SKM-1 treated with dmso at 0.1 percent for 144 hours (cell line): ENCODE results near the gene MIF4GD.
"Not testable (repeated sequence)": the region's sequence is repeated elsewhere in the genome, so short reads cannot be mapped to it uniquely, and the experiment has no call there.

Source experiments
- DNase-seq: peaks from one replicate; lab custom pipeline; 2025; ENCODE audit not compliant: unreplicated experiment; lab: John Stamatoyannopoulos, UW

The MIF4GD gene

GRCh38 chr17:75262112-75262606 is 8.9 kb downstream of the MIF4GD start:
- DNase-seq = no peak

GRCh38 chr17:75261336-75262111 is 9.5 kb downstream of the MIF4GD start, which contains the start of the genes GGA3 and MRPS7:
GGA3 (minus strand) TSS chr17:75261606; CDS start chr17:75261587, 19 bp downstream.
MRPS7 (plus strand) TSS chr17:75261879; CDS start chr17:75261901, 22 bp downstream.
- DNase-seq = peak; percentile 89

GRCh38 chr17:75260641-75261335 is 10.2 kb downstream of the MIF4GD start:
- no peak for DNase-seq

GRCh38 chr17:75257228-75257627 is 13.8 kb downstream of the MIF4GD start:
- DNase-seq = not testable (repeated sequence)

- DNase-seq = not testable (repeated sequence)
Observed at GRCh38 chr17:75255954-75256698, 14.9 kb downstream of the MIF4GD start.

- no peak for DNase-seq
Observed at GRCh38 chr17:75252039-75252816, 18.8 kb downstream of the MIF4GD start.

- DNase-seq = no peak
Observed at GRCh38 chr17:75250009-75250471, 21.0 kb downstream of the MIF4GD start.

- DNase-seq = no peak
Observed at GRCh38 chr17:75249564-75249963, 21.5 kb downstream of the MIF4GD start.

- DNase-seq = no peak
Observed at GRCh38 chr17:75246404-75246803, 24.6 kb downstream of the MIF4GD start.

GRCh38 chr17:75245011-75245410 is 26.0 kb downstream of the MIF4GD start:
- no peak for DNase-seq

GRCh38 chr17:75244133-75244866 is 26.7 kb downstream of the MIF4GD start:
- DNase-seq = peak; percentile 61

- DNase-seq = no peak
Observed at GRCh38 chr17:75242461-75243042, 28.5 kb downstream of the MIF4GD start.

GRCh38 chr17:75241996-75242460 is 29.0 kb downstream of the MIF4GD start:
- DNase-seq = no peak

GRCh38 chr17:75241502-75241901 is 29.5 kb downstream of the MIF4GD start:
- DNase-seq = no peak

- DNase-seq = no peak
Observed at GRCh38 chr17:75241143-75241430, 29.9 kb downstream of the MIF4GD start.

GRCh38 chr17:75240394-75241142 is 30.5 kb downstream of the MIF4GD start:
- DNase-seq = peak; percentile 58

- DNase-seq = no peak
Observed at GRCh38 chr17:75239778-75240393, 31.1 kb downstream of the MIF4GD start.

- no peak for DNase-seq
Observed at GRCh38 chr17:75239214-75239613, 31.8 kb downstream of the MIF4GD start.
